Choroid plexus epithelial cell (primary cell): Measurements from ENCODE around the gene ABTB2.

Experiments
- DNase-seq: peaks from one replicate; pipeline ENCODE4 v3.0.0-alpha.2; 2010; ENCODE audit warnings: low read depth
- H3K4me3 ChIP-seq: 2 replicates; pipeline ENCODE4 v1.5.1; 2011; ENCODE audit warnings: low read depth, mild to moderate bottlenecking, control low read depth, low read length, moderate library complexity
- CTCF ChIP-seq: conservative IDR thresholded peaks from 2 replicates; pipeline ENCODE4 v1.5.1; 2011; ENCODE audit warnings: low read depth, mild to moderate bottlenecking, control low read depth, inconsistent platforms, low read length, moderate library complexity

ABTB2 gene

GRCh38 chr11:34105957-34106504 lies 251.8 kb downstream of the ABTB2 start:
- peak; percentile 49 for DNase-seq
- TF ChIP-seq CTCF: no peak

DNA sequence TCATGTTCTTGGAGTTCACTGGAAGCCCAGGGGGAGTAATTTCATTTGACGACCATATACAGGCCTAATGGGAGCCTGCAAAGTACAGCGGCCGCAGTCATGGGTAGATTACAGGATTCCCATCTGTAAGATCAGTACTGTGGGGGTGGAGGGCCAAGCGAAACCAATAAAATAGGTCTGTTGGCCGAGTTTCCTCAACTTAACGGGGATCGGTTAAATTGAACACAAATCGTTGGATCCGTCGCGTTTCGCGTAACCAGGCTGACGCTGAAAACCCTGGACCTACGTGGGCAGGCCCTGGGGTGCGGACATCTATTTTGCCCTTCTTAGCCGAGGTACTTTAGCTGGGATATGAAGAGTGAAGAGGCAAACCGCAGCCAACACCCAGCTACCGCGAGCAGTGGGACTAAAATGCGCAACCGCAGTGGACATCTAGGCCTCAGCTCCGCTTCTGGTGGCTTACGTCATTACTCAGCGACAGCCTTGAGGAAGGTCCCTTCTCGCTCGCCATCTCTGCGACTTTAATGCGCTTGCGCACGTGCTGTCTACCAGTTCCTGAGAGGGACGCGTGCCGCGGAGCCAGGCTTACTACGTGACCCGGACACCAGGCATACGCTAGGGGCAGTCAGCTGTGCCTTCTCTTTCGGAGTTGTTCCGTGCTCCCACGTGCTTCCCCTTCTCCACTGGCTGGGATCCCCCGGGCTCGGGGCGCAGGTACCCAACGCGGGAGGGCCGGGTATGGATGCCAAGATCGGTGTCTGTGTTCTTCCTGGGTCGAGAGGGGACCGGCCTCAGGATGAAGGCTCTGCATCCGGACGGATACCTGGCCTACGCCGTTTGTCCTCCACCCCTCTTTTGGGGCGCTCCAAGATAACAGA lies 252.5 kb downstream of the ABTB2 start, which contains the start of gene NAT10:
Gene NAT10, plus strand, starts transcription at position 551 of the 878 bp plus-strand sequence. CDS start 2,597 bp downstream, outside the sequence.
- TF ChIP-seq CTCF: peak; percentile 0
- peak; percentile 99 for DNase-seq
- H3K4me3 ChIP-seq: peak within 1 kb of the TSS; percentile 68

More at GRCh38 chr11:34105957-34106504, 251.8 kb downstream of the ABTB2 start:
- peak overlapping the region; percentile 68 for H3K4me3 ChIP-seq

DNA sequence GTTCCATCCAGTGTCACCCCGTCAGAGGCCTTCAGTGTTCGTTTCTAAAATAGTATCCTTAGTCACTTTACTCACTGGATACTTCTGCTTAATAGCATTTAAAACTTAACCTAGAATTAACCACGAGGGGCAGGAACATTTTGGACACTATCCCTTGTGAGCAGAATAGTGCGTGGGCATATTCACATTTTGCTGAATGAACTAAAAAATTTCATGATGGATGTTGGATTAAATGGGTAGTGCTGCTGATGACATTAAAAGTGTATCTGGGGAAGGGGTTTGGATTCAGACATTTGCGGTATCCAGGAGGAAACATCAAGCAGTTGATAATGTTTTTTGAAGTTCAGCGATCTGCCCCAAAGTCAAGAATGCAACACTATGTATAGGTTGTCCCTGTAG lies 253.1 kb downstream of the ABTB2 start:
- no peak for TF ChIP-seq CTCF
- H3K4me3 ChIP-seq: peak overlapping the region; percentile 68
- DNase-seq: no peak
